Type B pancreatic cell (in vitro differentiated cells): Measurements from ENCODE around the gene C19orf38. TPM values are rescaled to one million over a fixed set of nuclear protein-coding genes. Genes with fewer than 3 reads are reported as not detected.

Experiments
- DNase-seq: peaks from one replicate; pipeline ENCODE4 v3.0.0; 2021; ENCODE audit warnings: mixed read lengths; ENCODE audit not compliant: unreplicated experiment; ENCODE audit errors: extremely low spot score
- H3K27ac Mint-ChIP-seq: 2 replicates; pipeline ENCODE4 v1.8.0; 2021; ENCODE audit warnings: mild to moderate bottlenecking, mixed read lengths
- H3K27me3 Mint-ChIP-seq: 2 replicates; pipeline ENCODE4 v1.8.0; 2021; ENCODE audit warnings: mixed read lengths
- H3K36me3 Mint-ChIP-seq: 2 replicates; pipeline ENCODE4 v1.8.0; 2021; ENCODE audit warnings: mixed read lengths
- H3K4me1 Mint-ChIP-seq: one replicate; pipeline ENCODE4 v1.8.0; 2021; ENCODE audit warnings: mixed read lengths; ENCODE audit not compliant: unreplicated experiment
- H3K4me3 Mint-ChIP-seq: 2 replicates; pipeline ENCODE4 v1.8.0; 2021; ENCODE audit warnings: mild to moderate bottlenecking, mixed read lengths
- H3K9me3 Mint-ChIP-seq: 2 replicates; pipeline ENCODE4 v1.8.0; 2021; ENCODE audit warnings: mixed read lengths
- CTCF ChIP-seq: fragments of 200-600 bp; sonication (generic); conservative IDR thresholded peaks from 2 replicates; pipeline ENCODE4 v1.5.0; 2021; ENCODE audit warnings: antibody characterized with exemption, mild to moderate bottlenecking
- total RNA-seq: library from RNA; stranded (reverse); gene quantifications from 2 replicates; pipeline ENCODE4 v1.2.1, GENCODE V29; 2021; ENCODE audit warnings: low replicate concordance

The C19orf38 gene
- total RNA-seq, 1 donor from 2014 or later, result 1.1 TPM

- Mint-ChIP-seq H3K9me3 (no peaks in the 10 kb centered on the region), H3K27ac (peak overlapping the region; percentile 29), H3K27me3 (no peaks in the 10 kb centered on the region), H3K4me1 (peaks cover 33% of the 10 kb centered on the region), H3K4me3 (peak overlapping the region; percentile 39), H3K36me3 (peaks cover 4% of the 10 kb centered on the region)
- TF ChIP-seq CTCF, result no peak
- no peak for DNase-seq
Measured at GRCh38 chr19:10878253-10878652, 30.0 kb downstream of the C19orf38 start.

DNA sequence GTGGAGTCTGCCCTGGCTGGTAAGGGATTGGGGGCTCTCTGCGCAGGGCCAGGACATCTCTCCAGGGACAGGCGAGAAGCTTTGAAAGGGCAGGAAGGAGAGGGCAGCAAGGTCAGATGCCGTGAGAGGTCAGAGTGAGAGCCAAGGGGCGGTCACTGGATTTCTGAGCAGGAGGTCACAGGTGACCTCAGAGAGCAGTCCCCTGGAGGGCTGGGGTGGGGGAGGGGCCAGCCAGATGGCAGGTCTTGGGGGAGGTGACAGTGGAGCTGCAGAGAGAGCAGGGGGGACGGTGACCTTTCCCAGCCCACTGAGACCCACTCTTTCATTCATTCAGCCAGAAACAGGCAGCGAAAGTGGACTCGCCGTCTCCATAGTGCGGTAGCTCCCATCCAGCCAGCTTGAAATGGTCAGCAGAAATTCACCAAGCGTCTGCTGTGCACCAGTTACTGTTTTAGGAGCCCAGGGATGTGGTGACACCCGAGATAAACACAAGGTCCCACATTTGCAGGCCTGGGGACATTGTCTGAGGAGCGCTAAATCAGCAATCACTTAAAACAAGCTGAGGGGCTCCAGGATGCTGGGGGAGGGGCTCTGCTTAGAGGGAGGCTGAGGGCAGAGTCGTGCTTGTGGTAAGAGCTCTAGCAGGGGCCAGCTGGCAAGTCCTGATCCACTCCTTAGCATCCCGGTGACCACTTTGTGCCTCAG, 33.3 kb downstream of the C19orf38 start:
- DNase-seq, result no peak
- H3K9me3 Mint-ChIP-seq, result no peaks in the 10 kb centered on the region
- no peaks in the 10 kb centered on the region for H3K27me3 Mint-ChIP-seq
- no peak for TF ChIP-seq CTCF
- H3K36me3 Mint-ChIP-seq, result peaks cover 7% of the 10 kb centered on the region
- peak overlapping the region; percentile 61 for H3K4me3 Mint-ChIP-seq
- peaks cover 44% of the 10 kb centered on the region for H3K4me1 Mint-ChIP-seq
- H3K27ac Mint-ChIP-seq, result peak overlapping the region; percentile 77

DNA sequence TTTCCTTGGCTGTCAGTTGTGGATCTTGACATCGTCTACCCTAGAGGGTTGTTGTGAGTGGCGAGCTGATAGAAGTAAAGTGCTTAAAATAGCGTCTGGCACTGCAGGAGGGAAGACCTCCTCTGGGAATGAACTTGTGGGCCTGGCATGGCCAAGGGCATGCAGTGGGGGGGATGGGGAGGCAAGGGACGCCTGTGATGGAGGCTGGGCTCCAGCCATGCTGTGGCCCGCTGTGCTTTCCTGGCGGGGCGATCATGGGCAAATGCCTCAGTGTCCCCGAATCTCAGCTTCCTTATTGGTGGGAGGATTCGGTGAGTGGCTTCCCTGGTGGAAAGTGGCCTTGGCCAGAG, 33.9 kb downstream of the C19orf38 start:
- no peak for TF ChIP-seq CTCF
- peak overlapping the region; percentile 22 for H3K4me3 Mint-ChIP-seq
- no peak for DNase-seq
- H3K9me3 Mint-ChIP-seq, result no peaks in the 10 kb centered on the region
- H3K36me3 Mint-ChIP-seq, result peaks cover 7% of the 10 kb centered on the region
- H3K27me3 Mint-ChIP-seq, result no peaks in the 10 kb centered on the region
- H3K27ac Mint-ChIP-seq, result peak overlapping the region; percentile 77
- H3K4me1 Mint-ChIP-seq, result peaks cover 41% of the 10 kb centered on the region

DNA sequence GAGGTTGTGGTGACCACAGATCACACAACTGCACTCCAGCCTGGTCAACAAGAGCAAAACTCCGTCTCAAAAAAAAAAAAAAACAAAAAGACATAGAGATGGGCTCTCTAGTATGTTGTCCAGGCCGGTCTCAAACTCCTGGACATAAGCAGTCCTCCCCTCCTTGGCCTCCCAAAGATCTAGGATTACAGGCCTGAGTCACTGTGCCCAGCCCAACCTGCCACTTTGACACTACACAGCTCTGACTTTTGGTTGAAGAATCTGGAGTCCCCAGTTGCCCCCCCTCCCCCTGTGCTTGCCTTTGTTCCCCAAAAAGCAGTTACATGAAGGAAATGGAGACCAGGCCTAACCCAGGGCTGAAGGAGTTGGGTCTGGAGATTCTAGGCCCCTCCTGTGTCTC, 36.1 kb downstream of the C19orf38 start:
- no peak for DNase-seq
- H3K9me3 Mint-ChIP-seq, result no peaks in the 10 kb centered on the region
- peaks cover 40% of the 10 kb centered on the region for H3K4me1 Mint-ChIP-seq
- no peaks in the 10 kb centered on the region for H3K27me3 Mint-ChIP-seq
- TF ChIP-seq CTCF, result no peak
- H3K36me3 Mint-ChIP-seq, result peaks cover 4% of the 10 kb centered on the region
- H3K4me3 Mint-ChIP-seq, result no peak overlapping the region
- H3K27ac Mint-ChIP-seq, result peak overlapping the region; percentile 86

DNA sequence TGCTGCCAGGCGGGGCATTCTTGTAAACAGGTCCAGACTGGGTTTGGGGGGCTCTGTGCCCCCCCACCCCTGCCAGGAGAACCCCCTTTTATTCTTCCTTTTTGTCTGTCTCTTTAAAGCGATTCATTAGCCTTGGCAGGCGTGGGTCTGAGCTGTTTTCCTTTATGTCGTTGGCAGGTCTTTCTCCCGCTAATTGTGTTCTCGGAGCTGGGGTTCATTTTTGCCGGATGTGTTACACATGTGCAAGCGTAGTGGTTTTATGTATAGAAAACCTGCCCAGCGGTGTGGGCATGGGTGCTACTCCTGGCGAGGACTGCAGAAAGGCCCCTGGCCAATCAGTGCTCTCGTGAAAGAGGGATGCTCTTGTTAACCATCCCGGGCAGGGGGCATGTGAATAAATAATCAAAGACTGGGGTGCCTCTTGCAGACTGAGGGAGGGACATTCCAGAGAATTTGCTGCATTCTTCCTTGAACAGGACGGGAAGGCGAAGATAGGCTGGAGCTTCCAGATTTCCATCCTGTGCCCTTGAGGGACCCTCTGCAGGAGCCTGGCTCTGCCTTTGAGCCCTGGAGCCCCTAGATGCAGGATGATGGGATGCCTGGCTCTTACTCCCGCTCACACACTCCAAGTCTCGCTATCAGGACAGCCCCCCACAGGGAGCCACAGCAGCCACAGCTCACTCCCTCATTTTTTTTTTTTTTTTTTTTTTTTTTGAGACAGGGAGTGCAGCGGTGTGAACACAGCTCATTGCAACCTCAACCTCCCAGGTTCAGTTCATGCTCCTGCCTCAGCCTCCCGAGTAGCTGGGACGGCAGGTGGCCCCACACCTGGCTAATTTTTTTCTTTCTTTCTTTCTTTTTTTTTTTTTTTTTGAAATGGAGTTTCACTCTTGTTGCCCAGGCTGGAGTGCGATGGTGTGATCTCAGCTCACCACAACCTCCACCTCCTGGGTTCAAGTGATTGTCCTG, 37.3 kb downstream of the C19orf38 start:
- H3K36me3 Mint-ChIP-seq, result peaks cover 3% of the 10 kb centered on the region
- no peaks in the 10 kb centered on the region for H3K9me3 Mint-ChIP-seq
- H3K27me3 Mint-ChIP-seq, result no peaks in the 10 kb centered on the region
- DNase-seq, result no peak
- no peak for TF ChIP-seq CTCF
- peak overlapping the region; percentile 67 for H3K4me3 Mint-ChIP-seq
- H3K4me1 Mint-ChIP-seq, result peaks cover 37% of the 10 kb centered on the region
- peak overlapping the region; percentile 86 for H3K27ac Mint-ChIP-seq
